OCI-LY7 (cell line): ENCODE data around the gene EEPD1. TPM values are rescaled to one million over a fixed set of nuclear protein-coding genes. Genes with fewer than 3 reads are reported as not detected.

Source experiments
- BruUV-seq: library from RNA; stranded (reverse); fragments of 400-500 nt; replicated peaks from 2 replicates; lab custom pipeline; 2021; lab: Mats Ljungman, UMichigan
- CTCF ChIA-PET: fragments of 300-600 bp; sonication (Branson Sonifier 250); formaldehyde crosslinking; loops from one replicate; lab custom pipeline; 2022; ENCODE audit warnings: antibody characterized with exemption; ENCODE audit not compliant: unreplicated experiment; lab: Charles Lee
- POLR2A ChIA-PET: fragments of 300-600 bp; sonication (Branson Sonifier 250); formaldehyde crosslinking; loops from one replicate; lab custom pipeline; 2022; ENCODE audit warnings: antibody characterized with exemption; lab: Charles Lee
- DNase-seq: peaks from one replicate; pipeline ENCODE4 v3.0.0-alpha.2; 2015; ENCODE audit warnings: low spot score
- H2AFZ ChIP-seq: fragments of 200-600 bp; sonication (generic), shearing (Covaris generic); 2 replicates; pipeline ENCODE4 v1.6.1; 2014; ENCODE audit warnings: mild to moderate bottlenecking, antibody characterized with exemption, low read length, moderate library complexity
- H3K27ac ChIP-seq: fragments of 200-600 bp; sonication (generic); 2 replicates; pipeline ENCODE4 v1.5.1; 2014; ENCODE audit warnings: mixed run types, low read depth, mild to moderate bottlenecking, moderate library complexity, low read length, inconsistent platforms; ENCODE audit not compliant: poor library complexity, severe bottlenecking
- H3K36me3 ChIP-seq: fragments of 200-600 bp; sonication (generic); 2 replicates; pipeline ENCODE4 v1.6.1; 2014; ENCODE audit warnings: mild to moderate bottlenecking, antibody characterized with exemption, low read length, moderate library complexity, mixed read lengths; ENCODE audit not compliant: insufficient read depth
- H3K4me1 ChIP-seq: fragments of 200-600 bp; sonication (generic); 2 replicates; pipeline ENCODE4 v1.5.1; 2014; ENCODE audit warnings: mild to moderate bottlenecking, low read length; ENCODE audit not compliant: insufficient read depth, poor library complexity, severe bottlenecking
- H3K4me2 ChIP-seq: fragments of 200-600 bp; sonication (generic); 2 replicates; pipeline ENCODE4 v1.6.1; 2014; ENCODE audit warnings: mild to moderate bottlenecking, low read length
- H3K4me3 ChIP-seq: fragments of 200-600 bp; sonication (generic); 2 replicates; pipeline ENCODE4 v1.5.1; 2014; ENCODE audit warnings: mild to moderate bottlenecking, low read depth, low read length; ENCODE audit not compliant: poor library complexity, severe bottlenecking
- H3K79me2 ChIP-seq: fragments of 200-600 bp; sonication (generic); 2 replicates; pipeline ENCODE4 v1.6.1; 2016; ENCODE audit warnings: low read depth, mild to moderate bottlenecking, low read length, moderate library complexity, mixed read lengths; ENCODE audit not compliant: insufficient read depth
- H3K9me2 ChIP-seq: fragments of 200-600 bp; sonication (generic); 2 replicates; pipeline ENCODE4 v1.6.1; 2016; ENCODE audit warnings: mild to moderate bottlenecking, low read length, mixed read lengths; ENCODE audit not compliant: insufficient read depth
- H3K9me3 ChIP-seq: fragments of 200-600 bp; sonication (generic); 2 replicates; pipeline ENCODE4 v1.6.1; 2014; ENCODE audit warnings: mild to moderate bottlenecking, mixed run types, low read length, mixed read lengths
- H4K20me1 ChIP-seq: fragments of 200-600 bp; sonication (generic); 2 replicates; pipeline ENCODE4 v1.6.1; 2014; ENCODE audit warnings: mild to moderate bottlenecking, antibody characterized with exemption, low read length, moderate library complexity, mixed read lengths; ENCODE audit not compliant: insufficient read depth
- CTCF ChIP-seq: fragments of 200-600 bp; sonication (generic); conservative IDR thresholded peaks from 2 replicates; pipeline ENCODE4 v1.5.1; 2014; ENCODE audit warnings: mild to moderate bottlenecking, antibody characterized with exemption, low read length, moderate library complexity, mixed read lengths
- EZH2phosphoT487 ChIP-seq: fragments of 200-600 bp; sonication (generic); IDR thresholded peaks from 2 replicates; pipeline ENCODE4 v1.6.1; 2018; ENCODE audit warnings: low read depth, borderline replicate concordance, mild to moderate bottlenecking, mixed run types, antibody characterized with exemption, low read length, moderate library complexity, mixed read lengths
- intact Hi-C: fragments of 100-400 bp; cut with micrococcal nuclease; formaldehyde crosslinking; loops from one replicate; pipeline ENCODE4 v1.10.0; 2022; ENCODE audit not compliant: unreplicated experiment
- total RNA-seq, 2 experiments: library from RNA; depleted of rRNA in 1 of 2; stranded (reverse); fragments of >200 nt in 1 of 2; shearing (Covaris generic) in 1 of 2; gene quantifications; 2 replicates each; pipeline ENCODE4 v1.2.3, GENCODE V29; 2014 to 2022

The EEPD1 gene
- total RNA-seq, 2 experiments from 2014 or later, result 1.7 to 8.1 TPM

- POLR2A ChIA-PET, result no interaction called here
- no peak for DNase-seq
- H3K9me3 ChIP-seq, result no peaks in the 10 kb centered on the region
Observed at GRCh38 chr7:36107926-36108631, 45.0 kb upstream of the EEPD1 start.

GRCh38 chr7:36109013-36109627 lies 43.9 kb upstream of the EEPD1 start:
- Histone ChIP-seq H3K79me2 (no peaks in the 10 kb centered on the region), H3K9me2 (no peaks in the 10 kb centered on the region), H3K4me3 (no peak overlapping the region), H3K9me3 (no peaks in the 10 kb centered on the region), H3K27ac (no peak overlapping the region), H3K4me2 (no peak overlapping the region), H3K4me1 (no peaks in the 10 kb centered on the region), H2AFZ (no peak overlapping the region), H3K36me3 (no peaks in the 10 kb centered on the region), H4K20me1 (no peaks in the 10 kb centered on the region)
- DNase-seq, result no peak
- CTCF ChIA-PET, result no interaction called here
- intact Hi-C loops, result no loop called here
- BruUV-seq, result no TSS peak
- TF ChIP-seq CTCF, result no peak
- TF ChIP-seq EZH2phosphoT487, result no peak
- POLR2A ChIA-PET, result interaction anchor here (1.2 kb wide), 1 partner anchor 9 kb away, joined by 4 read pairs; no protein-coding TSS in a partner anchor

More at GRCh38 chr7:36107926-36108631, 45.0 kb upstream of the EEPD1 start:
- H3K79me2 ChIP-seq, result no peaks in the 10 kb centered on the region
- no peak overlapping the region for H3K4me3 ChIP-seq
- no peak overlapping the region for H2AFZ ChIP-seq
- no peaks in the 10 kb centered on the region for H4K20me1 ChIP-seq
- TF ChIP-seq CTCF (no peak), EZH2phosphoT487 (no peak)
- H3K36me3 ChIP-seq, result no peaks in the 10 kb centered on the region
- intact Hi-C loops, result no loop called here
- no TSS peak for BruUV-seq
- no peaks in the 10 kb centered on the region for H3K9me2 ChIP-seq
- CTCF ChIA-PET, result no interaction called here
- H3K27ac ChIP-seq, result no peak overlapping the region
- H3K4me1 ChIP-seq, result no peaks in the 10 kb centered on the region
- H3K4me2 ChIP-seq, result no peak overlapping the region

- H3K36me3 ChIP-seq, result no peaks in the 10 kb centered on the region
- H3K79me2 ChIP-seq, result no peaks in the 10 kb centered on the region
- intact Hi-C loops, result no loop called here
- no peaks in the 10 kb centered on the region for H3K9me3 ChIP-seq
- no TSS peak for BruUV-seq
- H2AFZ ChIP-seq, result no peak overlapping the region
- H3K4me3 ChIP-seq, result no peak overlapping the region
- H3K27ac ChIP-seq, result no peak overlapping the region
- POLR2A ChIA-PET, result interaction anchor here (0.6 kb wide), 1 partner anchor 735 kb away, joined by 3 read pairs; no protein-coding TSS in a partner anchor
- DNase-seq, result no peak
- H3K4me1 ChIP-seq, result no peaks in the 10 kb centered on the region
- H4K20me1 ChIP-seq, result no peaks in the 10 kb centered on the region
- CTCF ChIA-PET, result interaction anchor here (0.6 kb wide), 1 partner anchor 75 kb away, joined by 3 read pairs; no protein-coding TSS in a partner anchor
- H3K4me2 ChIP-seq, result no peak overlapping the region
- no peaks in the 10 kb centered on the region for H3K9me2 ChIP-seq
- TF ChIP-seq CTCF (no peak), EZH2phosphoT487 (no peak)
Observed at GRCh38 chr7:36110584-36110983, 42.5 kb upstream of the EEPD1 start.
